Activated CD8-positive, alpha-beta T cell treated with anti-CD3 and anti-CD28 coated beads for 36 hours (primary cell): ENCODE results near the gene MOB1B. TPM values are rescaled to one million over a fixed set of nuclear protein-coding genes. Genes with fewer than 3 reads are reported as not detected.
"Not testable (repeated sequence)": the region's sequence is repeated elsewhere in the genome, so short reads cannot be mapped to it uniquely, and the experiment has no call there.

ENCODE experiments used
- ATAC-seq: fragments of 200-7000 bp; cut with Tn5 transposase; one replicate; pipeline ENCODE4 v1.10.0; 2021; ENCODE audit warnings: mild to moderate bottlenecking, moderate library complexity
- CTCF ChIA-PET: fragments of 350-600 bp; sonication (Branson Sonifier 250); formaldehyde crosslinking; loops from one replicate; lab custom pipeline; 2021; ENCODE audit warnings: antibody characterized with exemption; lab: Charles Lee
- POLR2A ChIA-PET: fragments of 350-600 bp; sonication (Branson Sonifier 250); formaldehyde crosslinking; loops from one replicate; lab custom pipeline; 2021; ENCODE audit warnings: antibody characterized with exemption; lab: Charles Lee
- DNase-seq: peaks from one replicate; pipeline ENCODE4 v3.0.0-alpha.2; 2020
- H3K27ac Mint-ChIP-seq: one replicate; pipeline ENCODE4 v1.8.0; 2021; ENCODE audit warnings: mild to moderate bottlenecking, mixed read lengths
- H3K27me3 Mint-ChIP-seq: one replicate; pipeline ENCODE4 v1.8.0; 2021; ENCODE audit warnings: mixed read lengths
- H3K36me3 Mint-ChIP-seq: one replicate; pipeline ENCODE4 v1.8.0; 2021; ENCODE audit warnings: low read depth, mixed read lengths
- H3K4me1 Mint-ChIP-seq: one replicate; pipeline ENCODE4 v1.8.0; 2021; ENCODE audit warnings: low read depth, mixed read lengths
- H3K4me3 Mint-ChIP-seq: one replicate; pipeline ENCODE4 v1.8.0; 2021; ENCODE audit warnings: mild to moderate bottlenecking, moderate library complexity, mixed read lengths
- H3K9me3 Mint-ChIP-seq: one replicate; pipeline ENCODE4 v1.8.0; 2021; ENCODE audit warnings: mixed read lengths
- CTCF ChIP-seq: fragments of 200-600 bp; IDR thresholded peaks from one replicate; pipeline ENCODE4 v1.8.0; 2022; ENCODE audit warnings: antibody characterized with exemption, mild to moderate bottlenecking
- intact Hi-C: fragments of 100-400 bp; cut with micrococcal nuclease; formaldehyde crosslinking; loops from one replicate; pipeline ENCODE4 v1.10.0; 2022
- total RNA-seq, 2 experiments: library from RNA; stranded (reverse); gene quantifications; one replicate each; pipeline ENCODE4 v1.2.3, GENCODE V29; 2021

Gene MOB1B
- total RNA-seq, 2 experiments from 2014 or later = 14.9 to 19.7 TPM

- intact Hi-C loops = no loop called here
- H3K27me3 Mint-ChIP-seq = no peaks in the 10 kb centered on the region
- POLR2A ChIA-PET = interaction anchor here (1.5 to 1.9 kb wide), 2 partner anchors 9 to 16 kb away, joined by 3 to 9 read pairs; partner anchors contain the start of gene DCK
- DNase-seq (no peak), ATAC-seq (peak; percentile 46)
- CTCF ChIA-PET = interaction anchor here (0.7 to 5.4 kb wide), 13 partner anchors 9 to 394 kb away, joined by 3 to 59 read pairs (median 4); partner anchors contain the start of genes DCK, MOB1B and UTP3
- H3K9me3 Mint-ChIP-seq = no peaks in the 10 kb centered on the region
- H3K27ac Mint-ChIP-seq = peak overlapping the region; percentile 80
- H3K4me1 Mint-ChIP-seq = peaks cover 42% of the 10 kb centered on the region
- TF ChIP-seq CTCF = peak; percentile 80
- H3K36me3 Mint-ChIP-seq = peaks cover 25% of the 10 kb centered on the region
- H3K4me3 Mint-ChIP-seq = no peak overlapping the region
Measured at GRCh38 chr4:71009890-71010588, 107.9 kb downstream of the MOB1B start.

GRCh38 chr4:71011451-71011850 lies 109.3 kb downstream of the MOB1B start:
- H3K4me3 Mint-ChIP-seq = no peak overlapping the region
- peaks cover 32% of the 10 kb centered on the region for H3K36me3 Mint-ChIP-seq
- no peak for DNase-seq
- TF ChIP-seq CTCF = no peak
- H3K9me3 Mint-ChIP-seq = peaks cover 7% of the 10 kb centered on the region
- H3K4me1 Mint-ChIP-seq = peaks cover 36% of the 10 kb centered on the region
- no peak overlapping the region for H3K27ac Mint-ChIP-seq
- no peak for ATAC-seq
- CTCF ChIA-PET = interaction anchor here (1.2 to 5.4 kb wide), 2 partner anchors 16 to 305 kb away, joined by 4 to 59 read pairs; partner anchors contain the start of gene DCK
- H3K27me3 Mint-ChIP-seq = no peaks in the 10 kb centered on the region
- POLR2A ChIA-PET = no interaction called here
- intact Hi-C loops = no loop called here

GRCh38 chr4:71017391-71017790 lies 115.2 kb downstream of the MOB1B start:
- H3K36me3 Mint-ChIP-seq = peaks cover 38% of the 10 kb centered on the region
- H3K4me3 Mint-ChIP-seq, DNase-seq, H3K9me3 Mint-ChIP-seq, H3K27me3 Mint-ChIP-seq, ATAC-seq, CTCF ChIA-PET, intact Hi-C loops, H3K27ac Mint-ChIP-seq, POLR2A ChIA-PET: not testable (repeated sequence)
- peaks cover 10% of the 10 kb centered on the region for H3K4me1 Mint-ChIP-seq

GRCh38 chr4:71020611-71021010 lies 118.4 kb downstream of the MOB1B start:
- Mint-ChIP-seq H3K27ac (no peak overlapping the region), H3K9me3 (peaks cover 6% of the 10 kb centered on the region), H3K4me1 (peaks cover 19% of the 10 kb centered on the region), H3K4me3 (no peak overlapping the region), H3K27me3 (no peaks in the 10 kb centered on the region), H3K36me3 (peaks cover 37% of the 10 kb centered on the region)
- no peak for TF ChIP-seq CTCF
- intact Hi-C loops = no loop called here
- POLR2A ChIA-PET = no interaction called here
- DNase-seq (no peak), ATAC-seq (no peak)
- CTCF ChIA-PET = no interaction called here

- H3K27ac Mint-ChIP-seq = no peak overlapping the region
Measured at GRCh38 chr4:71025654-71026053, 123.5 kb downstream of the MOB1B start.

More at GRCh38 chr4:71025654-71026053, 123.5 kb downstream of the MOB1B start:
- no peaks in the 10 kb centered on the region for H3K27me3 Mint-ChIP-seq
- no peak for DNase-seq
- intact Hi-C loops = no loop called here
- ChIA-PET CTCF (interaction anchor here (1.1 kb wide), 1 partner anchor 300 kb away, joined by 3 read pairs; no protein-coding TSS in a partner anchor), POLR2A (no interaction called here)
- H3K36me3 Mint-ChIP-seq = peaks cover 43% of the 10 kb centered on the region
- H3K9me3 Mint-ChIP-seq = no peaks in the 10 kb centered on the region
- no peak for ATAC-seq
- TF ChIP-seq CTCF = no peak
- no peak overlapping the region for H3K4me3 Mint-ChIP-seq
- H3K4me1 Mint-ChIP-seq = peaks cover 13% of the 10 kb centered on the region
